Small intestine (tissue), 7 donors: ENCODE data around the gene PPM1A. TPM values are rescaled to one million over a fixed set of nuclear protein-coding genes. Genes with fewer than 3 reads are reported as not detected.

ENCODE experiments used
- DNase-seq, 2 donors: peaks; one replicate each; pipeline versions ENCODE4 v3.0.0 to v3.0.0-alpha.2; 2013
- FAIRE-seq: peaks from 2 replicates; lab custom pipeline; 2012; peaks lifted over from hg19 to GRCh38; lab: Jason Lieb, UNC
- H3K27ac ChIP-seq, 3 donors: one replicate each; pipeline ENCODE4 v1.5.1; 2013; ENCODE audit warnings: low read length in 2 of 3, mild to moderate bottlenecking in 2 of 3, control low read depth in 1 of 3, inconsistent platforms in 1 of 3, low read depth in 1 of 3, moderate library complexity in 1 of 3
- H3K27me3 ChIP-seq, 3 donors: one replicate each; pipeline ENCODE4 v1.6.1; 2013; ENCODE audit warnings: low read length in 3 of 3, inconsistent platforms in 1 of 3; ENCODE audit not compliant: control insufficient read depth in 3 of 3, insufficient read depth in 3 of 3
- H3K36me3 ChIP-seq, 3 donors: one replicate each; pipeline ENCODE4 v1.6.1; 2013; ENCODE audit warnings: low read length in 3 of 3, inconsistent platforms in 1 of 3, low read depth in 1 of 3, mild to moderate bottlenecking in 1 of 3, moderate library complexity in 1 of 3; ENCODE audit not compliant: control insufficient read depth in 3 of 3, insufficient read depth in 2 of 3
- H3K4me1 ChIP-seq, 3 donors: one replicate each; pipeline ENCODE4 v1.6.1; 2013; ENCODE audit warnings: low read length in 2 of 3, inconsistent platforms in 1 of 3, low read depth in 1 of 3, mild to moderate bottlenecking in 1 of 3, moderate library complexity in 1 of 3; ENCODE audit not compliant: control insufficient read depth in 3 of 3, insufficient read depth in 2 of 3
- H3K4me3 ChIP-seq, 3 donors: one replicate each; pipeline ENCODE4 v1.5.1; 2013; ENCODE audit warnings: low read length in 3 of 3, control low read depth in 1 of 3, inconsistent platforms in 1 of 3, low read depth in 1 of 3, mild to moderate bottlenecking in 1 of 3, moderate library complexity in 1 of 3
- H3K9me3 ChIP-seq, 2 donors: one replicate each; pipeline ENCODE4 v1.6.1; 2013; ENCODE audit warnings: low read depth in 1 of 2, low read length in 1 of 2; ENCODE audit not compliant: control insufficient read depth in 2 of 2, insufficient read depth in 1 of 2
- WGBS, 3 donors: extraction: QIAGEN DNeasy Blood & Tissue Kit; methylation state at CpG; one replicate each; pipeline ENCODE4 v1.1.7; 2013; 5-methylcytosine and 5-hydroxymethylcytosine counted together
- polyA plus RNA-seq, 4 donors: library from polyadenylated mRNA; stranded (reverse) in 3 of 4; unstranded in 1 of 4; fragments of 200-250 nt in 3 of 4; fragments of 120-200 nt in 1 of 4; gene quantifications; one replicate each; pipeline versions ENCODE4 v1.2.1 to v1.2.3, GENCODE V29; 2013
- donor health status: healthy with polysubstance abuse.
- donor health status: control.
- donor health status: control.
- donor health status: Bipolar disorder and iron deficiency.
- donor health status: healthy.

The PPM1A gene
- polyA plus RNA-seq, 4 donors = 27.6 to 101 (median 65.5) TPM

DNA sequence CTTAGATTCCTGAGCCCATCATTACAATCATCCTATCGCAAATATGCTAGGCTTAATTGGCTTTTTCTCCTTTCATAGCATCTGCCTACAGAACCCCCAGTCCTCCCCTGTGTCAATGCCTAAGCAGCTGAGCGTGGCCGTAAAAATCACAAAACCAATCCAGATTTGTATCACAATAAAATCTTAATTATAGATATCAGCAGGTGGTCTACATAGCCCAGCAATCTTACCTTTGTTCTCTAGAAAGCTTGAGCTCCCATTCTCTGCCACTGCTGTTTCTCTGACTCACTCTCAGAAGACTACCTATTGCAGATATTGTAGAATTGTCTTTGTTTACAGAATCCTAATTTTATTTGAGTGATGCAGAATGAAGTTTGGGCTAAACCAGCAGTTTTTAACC is 37.9 kb upstream of the PPM1A start:
- no peaks in the 10 kb centered on the region for H3K9me3 ChIP-seq
- H3K36me3 ChIP-seq = no peaks in the 10 kb centered on the region
- FAIRE-seq (no peak), DNase-seq (no peak)
- no peak overlapping the region for H3K4me3 ChIP-seq
- no peaks in the 10 kb centered on the region for H3K27me3 ChIP-seq
- H3K27ac ChIP-seq = no peak overlapping the region
- peaks cover 2 to 5% (median 3%) of the 10 kb centered on the region in 3 donors for H3K4me1 ChIP-seq
- whole genome bisulfite sequencing, 3 donors = 91 to 94% (median 94%) methylated on average over 3 of the region's 3 CpGs

DNA sequence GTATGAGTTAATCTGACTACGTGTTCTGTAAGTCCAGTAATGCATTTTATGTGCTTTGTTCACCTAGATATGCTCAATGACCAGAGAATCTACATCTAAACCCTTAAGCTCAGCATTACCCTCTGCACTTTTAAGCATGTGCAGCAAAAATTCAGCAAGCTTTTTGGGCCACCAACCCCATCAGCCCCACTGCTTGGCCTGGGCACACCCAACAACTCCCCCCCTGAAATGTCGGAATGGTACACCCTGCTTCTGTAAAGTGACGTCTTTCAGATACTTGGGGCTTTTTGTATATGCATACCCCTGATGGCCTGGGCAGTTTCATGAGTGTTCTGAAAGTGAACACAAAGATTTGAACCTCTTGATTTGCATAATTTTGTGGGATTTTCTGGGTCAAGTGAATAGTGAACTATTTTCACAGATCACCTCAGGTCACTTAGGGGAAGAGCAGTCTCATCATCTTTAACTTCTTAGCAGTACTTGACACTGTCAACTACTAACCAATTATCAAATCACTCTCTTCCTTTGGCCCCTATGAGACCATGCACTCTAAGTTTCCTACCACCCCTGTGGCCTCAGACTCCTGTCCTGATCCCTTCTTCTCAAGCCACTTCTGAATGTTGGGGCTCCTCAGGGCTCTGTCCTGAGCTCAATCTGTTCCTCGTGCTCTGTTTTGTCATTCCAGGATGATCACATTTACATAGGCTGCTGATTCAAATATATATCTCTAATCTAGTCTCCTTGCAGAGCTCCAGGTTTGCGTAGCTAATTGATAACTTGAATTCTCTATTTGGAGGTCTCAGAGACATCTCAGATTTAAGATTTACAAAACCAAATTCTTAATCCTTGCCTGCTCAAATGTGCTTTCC is 36.3 kb upstream of the PPM1A start:
- Histone ChIP-seq H3K27me3 (peaks cover 0 to 3% (median 0%) of the 10 kb centered on the region in 3 donors), H3K4me1 (peaks cover 2 to 3% (median 3%) of the 10 kb centered on the region in 3 donors), H3K4me3 (no peak overlapping the region), H3K9me3 (no peaks in the 10 kb centered on the region), H3K36me3 (no peaks in the 10 kb centered on the region), H3K27ac (no peak overlapping the region)
- FAIRE-seq = no peak
- WGBS, 3 donors = 83 to 94% (median 84%) methylated on average over 5 of the region's 5 CpGs
- DNase-seq = no peak

DNA sequence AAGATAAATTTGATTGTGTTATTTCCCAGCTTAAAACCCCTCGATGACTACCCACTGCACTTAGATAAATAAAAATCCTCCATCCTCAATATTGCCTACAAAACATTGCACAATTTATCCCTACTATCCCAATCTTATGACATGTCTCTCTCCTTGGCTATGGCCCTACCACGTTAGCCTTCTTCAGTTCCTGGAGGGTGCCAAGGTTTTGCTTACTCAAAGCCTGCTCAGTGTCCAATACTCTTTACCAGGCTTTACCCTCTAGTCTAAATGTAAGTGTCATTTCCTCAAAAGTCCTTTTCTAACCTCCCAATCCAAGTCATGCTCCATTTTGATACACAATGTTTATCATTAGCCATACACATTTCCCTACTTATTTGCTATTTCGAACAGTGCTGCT is 35.0 kb upstream of the PPM1A start:
- Histone ChIP-seq H3K9me3 (no peaks in the 10 kb centered on the region), H3K4me1 (peaks cover 2 to 3% (median 3%) of the 10 kb centered on the region in 3 donors), H3K4me3 (no peak overlapping the region), H3K36me3 (no peaks in the 10 kb centered on the region), H3K27me3 (peaks cover 0 to 3% (median 0%) of the 10 kb centered on the region in 3 donors), H3K27ac (peak overlapping the region in 1 of 3 donors; percentile 42)
- DNase-seq = peak in 1 of 2 donors; percentile 32
- no peak for FAIRE-seq
- WGBS, 3 donors = 27 to 57% (median 40%) methylated on average over 3 of the region's 3 CpGs

DNA sequence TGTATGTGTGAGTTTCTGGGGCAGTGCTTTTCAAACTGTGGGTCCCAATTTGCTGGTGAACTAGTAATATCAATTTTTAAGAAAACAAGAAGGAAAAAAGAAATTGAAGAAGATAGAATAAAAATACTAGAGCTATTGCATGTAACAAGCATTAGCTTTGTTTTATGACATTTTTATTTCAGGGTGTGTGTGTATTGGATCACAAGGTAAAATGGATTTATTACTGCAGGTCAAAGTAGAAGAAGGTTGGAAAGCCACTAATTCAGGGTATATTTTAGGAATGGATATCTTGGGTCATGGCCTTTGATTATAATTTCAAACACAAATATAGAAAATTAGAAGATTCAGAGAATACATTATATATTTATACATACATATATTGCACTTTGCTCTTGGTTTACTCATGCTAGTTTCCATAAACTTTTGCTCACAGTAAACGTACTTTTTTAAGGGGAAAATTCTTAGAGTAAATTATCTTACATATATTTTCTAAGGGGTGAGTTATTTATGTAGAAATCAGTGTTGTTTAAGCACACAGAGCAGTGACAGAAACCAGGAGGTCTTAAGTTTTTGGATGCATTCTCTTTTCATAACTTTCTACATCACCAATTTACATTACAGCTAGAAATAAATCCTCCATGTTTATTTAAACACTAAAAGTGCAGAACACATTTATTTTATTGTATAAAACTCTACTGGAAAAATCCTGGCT is 34.5 kb upstream of the PPM1A start:
- peaks cover 2 to 3% (median 3%) of the 10 kb centered on the region in 3 donors for H3K4me1 ChIP-seq
- H3K27ac ChIP-seq = peak overlapping the region in 1 of 3 donors; percentile 42
- DNase-seq (peak; percentile 9 to 58), FAIRE-seq (peak; percentile 47)
- H3K9me3 ChIP-seq = no peaks in the 10 kb centered on the region
- WGBS, 3 donors = 19 to 30% (median 23%) methylated on average over 1 of the region's 1 CpG
- H3K27me3 ChIP-seq = peaks cover 0 to 3% (median 0%) of the 10 kb centered on the region in 3 donors
- no peak overlapping the region for H3K4me3 ChIP-seq
- H3K36me3 ChIP-seq = no peaks in the 10 kb centered on the region

DNA sequence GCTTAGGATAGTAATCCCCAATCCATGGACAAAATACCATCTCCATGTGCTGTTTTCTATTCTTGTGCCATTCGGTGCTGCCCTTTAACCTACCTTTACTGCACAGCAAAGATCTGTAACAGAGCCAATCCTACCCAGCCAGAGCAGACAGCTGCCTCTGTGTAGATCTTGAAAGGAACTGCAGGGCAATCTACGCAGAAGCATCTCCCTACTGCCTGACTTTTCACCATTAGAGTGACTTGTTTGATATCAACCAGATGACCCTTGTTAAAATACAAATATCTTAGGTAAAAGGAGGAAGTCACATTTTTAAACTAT is 33.9 kb upstream of the PPM1A start:
- Histone ChIP-seq H3K27ac (peak overlapping the region in 2 of 3 donors; percentile 4 to 35), H3K9me3 (no peaks in the 10 kb centered on the region), H3K4me1 (peaks cover 2 to 3% (median 3%) of the 10 kb centered on the region in 3 donors), H3K36me3 (no peaks in the 10 kb centered on the region), H3K4me3 (no peak overlapping the region), H3K27me3 (peaks cover 0 to 3% (median 0%) of the 10 kb centered on the region in 3 donors)
- DNase-seq = peak; percentile 13 to 77
- WGBS, 3 donors = 15 to 48% (median 44%) methylated on average over 2 of the region's 2 CpGs
- no peak for FAIRE-seq

DNA sequence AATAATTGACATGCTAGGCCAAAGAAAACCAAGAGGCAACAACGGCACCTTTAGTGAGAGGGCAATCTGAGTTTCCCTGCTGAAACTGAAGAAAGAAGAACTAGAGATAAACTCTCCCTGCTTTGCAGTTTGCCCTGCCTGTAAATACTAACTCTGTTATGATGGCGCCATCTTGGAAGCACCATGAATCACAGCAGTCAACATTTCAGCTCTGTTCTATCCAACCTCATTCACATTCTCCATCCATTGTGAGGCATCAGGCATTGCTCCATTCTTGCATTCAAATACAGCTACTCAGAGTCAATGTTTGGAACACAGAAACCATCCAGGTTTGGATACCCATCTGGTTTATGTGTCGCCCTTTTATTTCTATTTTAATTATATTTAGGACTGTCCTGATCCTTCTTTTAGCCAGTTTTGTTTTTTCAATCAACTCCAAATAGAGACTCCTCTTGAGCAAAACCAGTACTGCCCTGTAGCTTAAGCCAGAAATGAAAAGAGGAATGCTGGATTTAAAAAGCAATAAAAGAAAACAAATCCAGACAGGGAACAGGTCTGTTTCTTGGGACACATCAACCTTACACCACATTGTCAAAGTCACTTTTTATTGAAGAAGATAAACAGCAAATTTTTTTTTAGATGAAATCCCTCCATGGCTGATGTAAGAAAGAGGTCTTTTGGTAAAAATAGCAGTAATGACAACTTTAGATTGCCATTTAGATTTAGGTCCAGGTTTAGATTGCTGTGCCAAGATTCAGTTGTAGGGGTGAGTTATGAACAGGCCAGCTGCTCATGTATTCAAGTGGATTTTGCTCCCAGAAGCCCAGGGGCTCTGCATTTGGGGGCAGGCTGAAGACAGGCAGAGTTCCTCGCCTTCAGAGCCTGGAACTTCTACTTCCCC is 33.3 kb upstream of the PPM1A start:
- Histone ChIP-seq H3K27me3 (peaks cover 0 to 3% (median 0%) of the 10 kb centered on the region in 3 donors), H3K27ac (peak overlapping the region in 1 of 3 donors; percentile 35)

DNA sequence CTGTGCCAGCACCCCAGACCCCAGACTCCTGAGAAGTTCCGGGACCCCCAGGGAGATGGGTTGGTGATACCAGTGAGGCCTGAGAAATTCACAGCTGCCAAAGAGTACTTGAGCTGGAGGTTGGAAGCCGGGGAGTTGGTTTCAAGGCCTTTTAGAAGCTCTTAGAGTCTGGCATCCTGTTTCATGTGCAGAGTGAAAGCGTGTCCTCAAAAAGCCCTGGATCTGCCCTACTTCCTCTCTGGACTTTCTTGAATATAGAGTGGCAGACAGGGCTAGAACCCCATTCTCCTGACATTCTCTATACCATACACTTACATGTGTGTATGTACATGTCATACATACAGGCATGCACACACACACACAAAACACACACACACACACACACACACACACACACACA is 31.3 kb upstream of the PPM1A start:
- no peak for FAIRE-seq
- Histone ChIP-seq H3K36me3 (no peaks in the 10 kb centered on the region), H3K27ac (no peak overlapping the region), H3K4me1 (peaks cover 2 to 3% (median 3%) of the 10 kb centered on the region in 3 donors), H3K9me3 (no peaks in the 10 kb centered on the region), H3K27me3 (peaks cover 0 to 3% (median 0%) of the 10 kb centered on the region in 3 donors), H3K4me3 (no peak overlapping the region)
- WGBS, 3 donors = 62 to 91% (median 88%) methylated on average over 3 of the region's 3 CpGs
- DNase-seq = no peak

More for the DNA sequence above, 33.3 kb upstream of the PPM1A start:
- Histone ChIP-seq H3K9me3 (no peaks in the 10 kb centered on the region), H3K36me3 (no peaks in the 10 kb centered on the region), H3K4me3 (no peak overlapping the region), H3K4me1 (peaks cover 2 to 3% (median 3%) of the 10 kb centered on the region in 3 donors)
- DNase-seq (no peak), FAIRE-seq (no peak)
- WGBS, 3 donors = 71 to 84% (median 80%) methylated on average over 4 of the region's 4 CpGs

DNA sequence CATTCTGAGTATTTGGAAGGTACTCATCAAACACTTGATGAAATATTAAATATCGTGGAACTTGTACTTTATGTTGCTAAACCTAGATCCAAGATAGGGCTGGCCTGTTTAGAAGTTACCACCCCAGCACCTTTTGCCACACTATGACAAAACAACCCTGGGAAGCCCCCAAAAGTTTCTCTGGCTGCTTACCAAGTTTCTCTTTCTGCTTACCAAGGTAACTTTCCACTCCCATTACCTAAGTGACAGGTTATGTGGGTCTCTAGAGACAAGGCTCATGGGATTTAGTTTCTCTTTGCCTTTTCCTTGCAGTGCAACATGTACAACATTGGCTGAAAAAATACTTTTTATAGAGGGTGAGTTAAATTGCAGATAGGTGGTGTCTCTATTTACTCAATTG is 28.9 kb upstream of the PPM1A start:
- no peak for FAIRE-seq
- H3K36me3 ChIP-seq = no peaks in the 10 kb centered on the region
- no peak for DNase-seq
- H3K4me3 ChIP-seq = no peak overlapping the region
- H3K4me1 ChIP-seq = no peaks in the 10 kb centered on the region
- WGBS, 3 donors = 84 to 94% (median 89%) methylated on average over 1 of the region's 1 CpG
- peaks cover 0 to 3% (median 0%) of the 10 kb centered on the region in 3 donors for H3K27me3 ChIP-seq
- H3K27ac ChIP-seq = no peak overlapping the region
- no peaks in the 10 kb centered on the region for H3K9me3 ChIP-seq
